ENCODE data around the gene SHISAL2A. TPM values are rescaled to one million over a fixed set of nuclear protein-coding genes. Genes with fewer than 3 reads are reported as not detected.

The SHISAL2A gene
- polyA plus RNA-seq, 1 donor (not counting 4 experiments of a cell fraction or from before 2014, with no cell fraction given), result 0.04 TPM

- FAIRE-seq (no peak), DNase-seq (ENCODE audit: low read depth, low spot score) (no peak)
- Histone ChIP-seq H3K79me2 (ENCODE audit: control insufficient read depth, insufficient read depth, low read length) (no peaks in the 10 kb centered on the region), H3K4me1 (ENCODE audit: control insufficient read depth, extremely low read depth, insufficient read depth, low read length) (peaks cover 11% of the 10 kb centered on the region), H2AFZ (ENCODE audit: control insufficient read depth, low read length) (no peak overlapping the region), H3K4me3 (ENCODE audit: control insufficient read depth in 2 of 3, extremely low read depth in 1 of 3, insufficient read depth in 2 of 3, low read depth in 1 of 3, low read length in 3 of 3) (no peak overlapping the region), H4K20me1 (ENCODE audit: control insufficient read depth, extremely low read depth, insufficient read depth, low read length) (no peaks in the 10 kb centered on the region), H3K9ac (ENCODE audit: control insufficient read depth, extremely low read depth, insufficient read depth, low read length) (no peak overlapping the region), H3K4me2 (ENCODE audit: control insufficient read depth, extremely low read depth, insufficient read depth, low read depth, low read length) (no peak overlapping the region), H3K27me3 (ENCODE audit: control insufficient read depth, extremely low read depth, insufficient read depth, low read length) (peaks cover 26% of the 10 kb centered on the region), H3K36me3 (ENCODE audit: control insufficient read depth in 2 of 2, extremely low read depth in 1 of 2, insufficient read depth in 2 of 2, low read length in 2 of 2) (no peaks in the 10 kb centered on the region), H3K27ac (ENCODE audit: control insufficient read depth, insufficient read depth, low read length) (no peak overlapping the region), H3K9me1 (ENCODE audit: control insufficient read depth, extremely low read depth, insufficient read depth, low read length) (peaks cover 2% of the 10 kb centered on the region), H3K9me3 (ENCODE audit: control insufficient read depth, low read depth, low read length) (no peaks in the 10 kb centered on the region)
- TF ChIP-seq EZH2 (IDR thresholded peaks at IDR 0.05; ENCODE audit: low read length), result no peak
- no peak for TF ChIP-seq CTCF (optimal IDR thresholded peaks at IDR 0.05 in 1 of 3, IDR thresholded peaks at IDR 0.05 in 1 of 3, conservative IDR thresholded peaks at IDR 0.05 in 1 of 3; ENCODE audit: extremely low read depth in 1 of 3, insufficient read depth in 2 of 3, low read length in 3 of 3)
- dilution Hi-C loops (cut with MboI; ENCODE audit: extremely low pct_ligation_motif_present, low sequenced_read_pairs), result no loop called here
Measured at GRCh38 chr1:52635321-52636089, 2.5 kb downstream of the SHISAL2A start.

DNA sequence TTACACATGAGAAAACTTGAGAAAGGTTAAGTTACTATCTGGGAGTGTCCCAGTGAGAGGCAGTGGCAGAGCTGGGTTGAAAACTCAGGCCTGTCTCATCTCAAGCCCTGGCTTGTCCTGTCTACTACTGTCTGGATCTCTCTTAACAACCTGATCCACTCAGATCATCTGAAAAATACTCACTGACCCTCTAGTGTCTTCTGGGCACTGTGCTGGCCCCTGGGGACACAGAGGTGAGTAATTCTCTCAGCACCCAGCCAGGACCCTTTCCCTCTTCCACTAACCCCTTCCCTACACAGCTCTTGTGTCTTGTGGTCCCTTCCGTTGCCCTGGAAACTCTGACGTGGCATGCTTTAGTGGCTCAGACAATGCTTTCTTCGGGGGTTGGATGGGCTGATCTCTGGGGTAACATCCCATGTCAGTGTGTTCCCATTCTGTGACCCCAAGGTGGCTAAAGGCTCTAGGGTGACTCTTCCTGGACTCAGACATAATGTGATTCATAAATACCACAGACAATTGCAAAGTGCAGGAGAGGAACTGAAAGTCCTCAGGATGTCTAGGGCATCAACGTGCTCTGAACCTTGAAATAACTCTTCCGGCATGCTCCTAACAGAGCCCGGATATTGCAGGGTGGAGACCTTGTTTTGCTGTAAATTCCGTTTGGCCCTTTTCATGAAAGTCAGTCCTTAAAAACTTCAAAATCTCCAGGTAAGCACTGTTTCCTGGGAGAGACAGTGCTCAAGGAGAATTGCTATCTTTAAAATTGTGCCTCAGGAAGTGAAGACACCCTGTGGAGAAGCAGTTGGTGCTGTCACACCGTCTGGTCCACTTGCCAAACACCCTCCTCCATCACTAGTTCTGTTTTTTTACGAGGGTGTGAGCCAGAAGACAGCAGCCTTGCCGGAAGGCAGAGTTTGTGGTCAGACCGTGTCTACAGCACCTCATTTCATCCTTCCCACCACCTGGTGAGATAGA, 4.0 kb downstream of the SHISAL2A start:
- peak; percentile 67 for FAIRE-seq
- Histone ChIP-seq H3K9me3 (ENCODE audit: control insufficient read depth, low read depth, low read length) (no peaks in the 10 kb centered on the region), H3K36me3 (ENCODE audit: control insufficient read depth in 2 of 2, extremely low read depth in 1 of 2, insufficient read depth in 2 of 2, low read length in 2 of 2) (no peaks in the 10 kb centered on the region), H3K4me3 (ENCODE audit: control insufficient read depth in 2 of 3, extremely low read depth in 1 of 3, insufficient read depth in 2 of 3, low read depth in 1 of 3, low read length in 3 of 3) (no peak overlapping the region), H3K79me2 (ENCODE audit: control insufficient read depth, insufficient read depth, low read length) (no peaks in the 10 kb centered on the region), H3K4me2 (ENCODE audit: control insufficient read depth, extremely low read depth, insufficient read depth, low read depth, low read length) (peak overlapping the region; percentile 61), H4K20me1 (ENCODE audit: control insufficient read depth, extremely low read depth, insufficient read depth, low read length) (no peaks in the 10 kb centered on the region), H3K27ac (ENCODE audit: control insufficient read depth, insufficient read depth, low read length) (no peak overlapping the region), H3K9me1 (ENCODE audit: control insufficient read depth, extremely low read depth, insufficient read depth, low read length) (peaks cover 2% of the 10 kb centered on the region), H3K4me1 (ENCODE audit: control insufficient read depth, extremely low read depth, insufficient read depth, low read length) (peaks cover 11% of the 10 kb centered on the region), H3K9ac (ENCODE audit: control insufficient read depth, extremely low read depth, insufficient read depth, low read length) (no peak overlapping the region), H2AFZ (ENCODE audit: control insufficient read depth, low read length) (peak overlapping the region; percentile 71), H3K27me3 (ENCODE audit: control insufficient read depth, extremely low read depth, insufficient read depth, low read length) (peaks cover 20% of the 10 kb centered on the region)
- no peak for DNase-seq (ENCODE audit: low read depth, low spot score)
- TF ChIP-seq CTCF (optimal IDR thresholded peaks at IDR 0.05 in 1 of 3, IDR thresholded peaks at IDR 0.05 in 1 of 3, conservative IDR thresholded peaks at IDR 0.05 in 1 of 3; ENCODE audit: extremely low read depth in 1 of 3, insufficient read depth in 2 of 3, low read length in 3 of 3), result no peak
- no peak for TF ChIP-seq EZH2 (IDR thresholded peaks at IDR 0.05; ENCODE audit: low read length)
- dilution Hi-C loops (cut with MboI; ENCODE audit: extremely low pct_ligation_motif_present, low sequenced_read_pairs), result no loop called here
